Memory B cell (primary cell): ENCODE data around the gene PCGF6.
"Not testable (repeated sequence)": the region's sequence is repeated elsewhere in the genome, so short reads cannot be mapped to it uniquely, and the experiment has no call there.

Source experiments
- ATAC-seq: fragments of 150-1000 bp; cut with Tn5 transposase; 2 replicates; pipeline ENCODE4 v1.10.0; 2021; ENCODE audit warnings: low read depth, mild to moderate bottlenecking, moderate library complexity
- DNase-seq, 2 donors: peaks; one replicate each; pipeline ENCODE4 v3.0.0; 2022; ENCODE audit warnings: low spot score in 2 of 2
- H3K27ac Mint-ChIP-seq: one replicate; pipeline ENCODE4 v1.8.0; 2022; ENCODE audit warnings: mild to moderate bottlenecking, moderate library complexity, mixed read lengths
- H3K27me3 Mint-ChIP-seq: one replicate; pipeline ENCODE4 v1.8.0; 2022; ENCODE audit warnings: mixed read lengths
- H3K36me3 Mint-ChIP-seq: one replicate; pipeline ENCODE4 v1.8.0; 2022; ENCODE audit warnings: mild to moderate bottlenecking, mixed read lengths
- H3K4me1 Mint-ChIP-seq: one replicate; pipeline ENCODE4 v1.8.0; 2022; ENCODE audit warnings: mixed read lengths
- H3K4me3 Mint-ChIP-seq: one replicate; pipeline ENCODE4 v1.8.0; 2022; ENCODE audit warnings: mild to moderate bottlenecking, moderate library complexity, mixed read lengths
- H3K9me3 Mint-ChIP-seq: one replicate; pipeline ENCODE4 v1.8.0; 2022; ENCODE audit warnings: mixed read lengths

PCGF6 gene, protein sequence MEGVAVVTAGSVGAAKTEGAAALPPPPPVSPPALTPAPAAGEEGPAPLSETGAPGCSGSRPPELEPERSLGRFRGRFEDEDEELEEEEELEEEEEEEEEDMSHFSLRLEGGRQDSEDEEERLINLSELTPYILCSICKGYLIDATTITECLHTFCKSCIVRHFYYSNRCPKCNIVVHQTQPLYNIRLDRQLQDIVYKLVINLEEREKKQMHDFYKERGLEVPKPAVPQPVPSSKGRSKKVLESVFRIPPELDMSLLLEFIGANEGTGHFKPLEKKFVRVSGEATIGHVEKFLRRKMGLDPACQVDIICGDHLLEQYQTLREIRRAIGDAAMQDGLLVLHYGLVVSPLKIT

DNA sequence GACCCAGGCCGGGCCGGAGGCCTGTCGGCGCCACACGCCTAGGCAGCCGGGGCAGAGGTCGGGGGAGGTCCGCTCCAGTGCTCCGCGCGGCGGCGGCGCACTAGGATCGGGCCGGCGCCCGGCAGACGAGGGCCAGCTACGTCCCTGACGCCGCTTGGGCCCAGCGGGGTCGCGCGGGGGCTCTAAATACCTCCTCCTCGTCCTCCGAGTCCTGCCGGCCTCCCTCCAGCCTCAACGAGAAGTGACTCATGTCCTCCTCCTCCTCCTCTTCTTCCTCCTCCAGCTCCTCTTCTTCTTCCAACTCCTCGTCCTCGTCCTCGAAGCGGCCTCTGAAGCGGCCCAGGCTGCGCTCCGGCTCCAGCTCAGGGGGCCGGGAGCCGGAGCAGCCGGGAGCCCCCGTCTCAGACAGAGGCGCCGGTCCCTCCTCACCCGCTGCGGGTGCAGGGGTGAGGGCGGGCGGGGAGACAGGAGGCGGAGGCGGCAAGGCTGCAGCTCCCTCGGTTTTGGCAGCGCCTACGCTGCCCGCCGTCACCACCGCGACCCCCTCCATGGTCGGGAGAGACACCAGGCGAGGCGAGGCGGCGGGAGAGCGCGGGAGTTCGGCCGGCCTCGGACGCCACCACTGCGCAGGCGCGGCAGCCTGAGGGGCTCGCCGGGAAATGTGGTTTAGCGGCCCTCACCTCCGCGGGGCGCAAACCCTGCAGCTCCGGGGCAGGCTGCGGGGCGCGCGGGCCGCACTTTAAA is at the start of gene PCGF6:
TSS of gene PCGF6 (minus strand) at position 624 of the 744 bp plus-strand sequence. CDS start at position 550, 74 bp downstream.
- Mint-ChIP-seq H3K27ac (peak within 1 kb of the TSS; percentile 67), H3K4me3 (peak within 1 kb of the TSS; percentile 90), H3K4me1 (no peaks in the 10 kb centered on the region), H3K9me3 (no peaks in the 10 kb centered on the region), H3K27me3 (no peaks in the 10 kb centered on the region), H3K36me3 (no peaks in the 10 kb centered on the region)
- DNase-seq, result peak; percentile 62 to 80
- peak; percentile 89 for ATAC-seq

DNA sequence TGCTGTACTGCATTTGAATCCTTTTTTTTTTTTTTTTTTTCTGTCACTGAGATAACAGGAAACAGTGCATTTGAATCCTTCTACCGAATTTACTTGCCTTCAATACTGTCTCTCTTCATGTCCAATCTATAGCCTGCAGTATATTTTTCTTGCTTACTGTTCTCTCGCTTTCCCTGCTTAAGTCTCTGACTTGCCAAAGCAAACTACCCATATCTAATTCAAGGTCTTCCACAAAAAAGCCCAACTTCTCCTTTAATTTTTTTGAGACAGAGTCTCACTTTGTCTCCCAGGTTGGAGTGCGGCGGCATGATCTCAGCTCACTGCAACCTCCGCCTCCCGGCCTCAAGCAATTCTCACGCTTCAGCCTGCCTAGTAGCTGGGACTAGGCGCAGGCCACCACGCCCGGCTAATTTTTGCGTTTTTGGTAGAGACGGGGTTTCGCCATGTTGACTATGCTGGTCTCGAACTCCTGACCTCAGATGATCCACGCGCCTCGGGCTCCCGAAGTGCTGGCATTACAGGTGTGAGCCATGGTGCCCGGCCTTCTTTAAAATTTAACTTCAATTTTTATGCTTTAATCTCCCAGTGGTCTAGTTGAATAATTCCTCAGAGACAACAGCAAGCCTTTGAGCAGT is 46.4 kb upstream of the PCGF6 start:
- DNase-seq, result no peak
- H3K4me1 Mint-ChIP-seq, result peaks cover 22% of the 10 kb centered on the region
- peak overlapping the region; percentile 91 for H3K27ac Mint-ChIP-seq
- no peak for ATAC-seq
- peaks cover 7% of the 10 kb centered on the region for H3K36me3 Mint-ChIP-seq
- no peaks in the 10 kb centered on the region for H3K9me3 Mint-ChIP-seq
- peak overlapping the region; percentile 95 for H3K4me3 Mint-ChIP-seq
- no peaks in the 10 kb centered on the region for H3K27me3 Mint-ChIP-seq

DNA sequence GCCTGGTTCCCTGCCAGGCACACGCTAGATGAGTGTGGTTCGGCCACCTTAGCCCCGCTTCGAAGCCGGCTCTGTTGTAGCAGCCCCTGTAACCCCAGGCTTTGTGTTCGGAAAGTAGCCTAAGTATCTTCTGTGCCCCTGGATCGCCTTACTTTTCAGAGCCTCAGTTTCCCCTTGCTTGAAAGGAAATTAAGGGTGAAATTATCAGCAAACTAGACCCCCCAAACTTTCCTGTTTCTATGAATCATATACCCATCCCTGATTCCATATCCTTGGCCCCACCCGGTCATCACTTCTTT is 45.8 kb upstream of the PCGF6 start:
- peak overlapping the region; percentile 91 for H3K27ac Mint-ChIP-seq
- H3K27me3 Mint-ChIP-seq, result no peaks in the 10 kb centered on the region
- H3K4me1 Mint-ChIP-seq, result peaks cover 22% of the 10 kb centered on the region
- peaks cover 7% of the 10 kb centered on the region for H3K36me3 Mint-ChIP-seq
- peak overlapping the region; percentile 95 for H3K4me3 Mint-ChIP-seq
- DNase-seq (no peak), ATAC-seq (no peak)
- H3K9me3 Mint-ChIP-seq, result no peaks in the 10 kb centered on the region

DNA sequence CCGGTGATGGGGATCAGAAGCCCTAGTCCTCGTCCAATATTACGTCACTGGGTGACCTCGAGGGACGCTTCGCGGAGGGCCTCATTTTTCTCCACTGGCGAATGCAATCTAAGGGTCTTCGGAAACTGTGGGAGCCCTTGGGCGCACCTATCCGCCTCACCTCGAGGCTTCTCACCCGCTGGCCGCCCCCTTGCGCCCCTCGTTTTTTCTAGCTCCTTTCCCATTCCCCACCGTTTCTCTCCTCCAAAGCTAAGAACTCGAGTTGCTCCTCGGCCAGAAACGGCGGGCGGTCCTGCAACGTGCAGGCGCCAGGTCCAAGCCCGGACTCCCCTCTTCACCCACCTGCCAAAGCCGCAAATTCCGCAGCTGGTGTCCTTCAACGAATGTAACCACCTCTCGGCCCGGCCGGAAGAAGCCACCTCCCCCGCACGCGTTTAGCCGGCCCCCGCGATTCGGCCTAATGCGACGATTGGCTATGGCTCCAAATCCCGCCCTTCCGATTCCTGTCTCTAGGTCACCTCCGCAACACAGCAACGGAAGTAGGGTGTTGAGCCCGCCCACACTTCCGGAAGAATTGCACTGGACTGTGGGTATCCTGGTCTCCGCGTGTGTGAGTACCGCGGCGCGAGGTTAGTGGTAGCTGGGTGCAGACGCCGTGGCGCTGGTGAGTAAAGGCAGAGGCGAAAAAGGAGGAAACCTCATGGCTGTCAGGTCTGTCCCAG is 45.3 kb upstream of the PCGF6 start, which contains the start of the genes ATP5MK and PDCD11:
TSS of gene ATP5MK (minus strand) at position 409 of the 722 bp plus-strand sequence. CDS start 4,018 bp downstream, outside the sequence.
TSS of gene PDCD11 (plus strand) at position 560 of the 722 bp plus-strand sequence. CDS start 1,801 bp downstream, outside the sequence.
- ATAC-seq, result peak; percentile 98
- H3K36me3 Mint-ChIP-seq, result peaks cover 7% of the 10 kb centered on the region

DNA sequence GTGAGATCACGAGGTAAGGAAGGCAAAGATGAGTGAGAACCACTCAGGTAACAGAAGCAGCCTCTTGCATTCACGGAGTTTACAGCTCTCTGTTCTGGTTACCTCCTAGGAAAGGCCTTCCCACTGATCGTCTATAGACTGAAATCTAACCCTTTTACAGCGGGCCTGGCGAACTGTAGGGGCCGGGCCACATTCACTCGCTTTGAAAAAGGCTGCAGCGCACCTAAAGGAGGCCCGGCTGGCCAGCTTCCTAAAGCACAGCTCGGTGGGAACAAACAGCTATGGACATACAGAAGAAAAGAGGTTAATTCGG is 44.8 kb upstream of the PCGF6 start:
- Mint-ChIP-seq H3K4me1 (peaks cover 22% of the 10 kb centered on the region), H3K4me3 (peak overlapping the region; percentile 95), H3K27ac (peak overlapping the region; percentile 91), H3K36me3 (peaks cover 5% of the 10 kb centered on the region), H3K9me3 (no peaks in the 10 kb centered on the region), H3K27me3 (no peaks in the 10 kb centered on the region)
- DNase-seq (no peak), ATAC-seq (no peak)

More for the DNA sequence above, 45.3 kb upstream of the PCGF6 start, which contains the start of the genes ATP5MK and PDCD11:
- DNase-seq, result peak; percentile 86 to 87
- Mint-ChIP-seq H3K27me3 (no peaks in the 10 kb centered on the region), H3K4me1 (peaks cover 22% of the 10 kb centered on the region), H3K27ac (peak within 1 kb of the TSS; percentile 91), H3K9me3 (no peaks in the 10 kb centered on the region), H3K4me3 (peak within 1 kb of the TSS; percentile 95)

DNA sequence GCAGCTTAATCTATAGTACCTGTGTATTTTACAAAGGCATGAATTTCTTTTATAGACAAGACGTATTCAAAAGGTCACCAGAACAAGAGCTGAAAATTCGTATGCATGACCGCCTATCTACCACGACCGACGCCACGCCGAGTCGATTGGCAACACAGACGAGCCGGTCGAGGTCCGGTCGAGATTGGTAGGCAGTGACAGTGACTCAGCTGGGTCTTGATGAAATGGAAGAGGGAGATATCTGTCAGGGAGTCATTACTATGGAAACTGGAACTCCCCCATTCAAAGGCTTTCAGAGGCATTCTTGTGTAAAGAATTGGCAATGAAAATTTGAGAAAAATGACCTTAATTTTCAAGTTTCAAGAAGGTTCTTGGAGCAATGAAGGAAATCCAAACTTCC is 43.2 kb upstream of the PCGF6 start:
- H3K9me3 Mint-ChIP-seq, result no peaks in the 10 kb centered on the region
- DNase-seq (no peak), ATAC-seq (no peak)
- H3K36me3 Mint-ChIP-seq, result peaks cover 4% of the 10 kb centered on the region
- H3K4me1 Mint-ChIP-seq, result peaks cover 22% of the 10 kb centered on the region
- peak overlapping the region; percentile 32 for H3K4me3 Mint-ChIP-seq
- peak overlapping the region; percentile 39 for H3K27ac Mint-ChIP-seq
- H3K27me3 Mint-ChIP-seq, result no peaks in the 10 kb centered on the region

DNA sequence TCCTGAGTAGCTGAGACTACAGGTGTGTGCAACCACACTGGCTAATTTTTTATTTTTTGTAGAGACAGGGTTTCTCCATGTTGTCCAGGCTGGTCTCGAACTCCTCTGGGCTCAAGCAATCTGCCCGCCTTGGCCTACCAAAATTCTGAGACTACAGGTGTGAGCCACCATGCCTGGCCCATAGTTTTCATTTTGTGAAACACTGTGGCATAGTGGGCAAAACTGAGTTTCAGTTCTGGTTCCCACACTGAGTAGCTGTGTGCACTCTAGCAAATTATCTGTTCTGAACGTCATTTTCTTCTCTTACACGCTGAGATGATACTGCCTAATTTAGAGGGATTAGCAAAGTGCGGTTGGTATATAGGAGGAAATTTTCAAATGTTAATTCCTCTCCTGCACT is 31.8 kb upstream of the PCGF6 start:
- no peak overlapping the region for H3K27ac Mint-ChIP-seq
- no peaks in the 10 kb centered on the region for H3K9me3 Mint-ChIP-seq
- ATAC-seq (peak; percentile 72), DNase-seq (no peak)
- no peak overlapping the region for H3K4me3 Mint-ChIP-seq
- H3K36me3 Mint-ChIP-seq, result peaks cover 16% of the 10 kb centered on the region
- peaks cover 2% of the 10 kb centered on the region for H3K4me1 Mint-ChIP-seq
- no peaks in the 10 kb centered on the region for H3K27me3 Mint-ChIP-seq

DNA sequence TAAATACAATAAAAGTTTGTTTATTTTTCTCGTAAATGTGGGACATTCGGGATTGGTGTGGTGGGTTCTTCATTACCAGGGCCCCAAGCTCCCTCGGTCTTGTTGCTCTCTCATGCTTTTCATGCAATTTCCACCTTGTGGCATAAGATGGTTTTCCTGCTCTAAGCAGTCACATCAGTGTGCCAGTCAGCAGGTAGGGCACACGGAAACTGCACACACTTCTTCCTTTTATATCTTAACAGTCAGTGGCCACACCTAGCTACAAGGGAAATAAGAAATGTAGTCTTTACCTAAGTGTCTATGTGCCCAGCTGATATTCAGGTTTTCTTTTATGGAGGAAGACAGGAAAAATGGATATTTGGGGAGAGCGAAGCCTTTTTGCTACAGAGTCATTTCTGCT is 23.3 kb upstream of the PCGF6 start:
- no peak for DNase-seq
- H3K36me3 Mint-ChIP-seq, result peaks cover 22% of the 10 kb centered on the region
- no peak for ATAC-seq
- H3K4me3 Mint-ChIP-seq, result no peak overlapping the region
- no peak overlapping the region for H3K27ac Mint-ChIP-seq
- peaks cover 5% of the 10 kb centered on the region for H3K4me1 Mint-ChIP-seq
- H3K27me3 Mint-ChIP-seq, result no peaks in the 10 kb centered on the region
- no peaks in the 10 kb centered on the region for H3K9me3 Mint-ChIP-seq

DNA sequence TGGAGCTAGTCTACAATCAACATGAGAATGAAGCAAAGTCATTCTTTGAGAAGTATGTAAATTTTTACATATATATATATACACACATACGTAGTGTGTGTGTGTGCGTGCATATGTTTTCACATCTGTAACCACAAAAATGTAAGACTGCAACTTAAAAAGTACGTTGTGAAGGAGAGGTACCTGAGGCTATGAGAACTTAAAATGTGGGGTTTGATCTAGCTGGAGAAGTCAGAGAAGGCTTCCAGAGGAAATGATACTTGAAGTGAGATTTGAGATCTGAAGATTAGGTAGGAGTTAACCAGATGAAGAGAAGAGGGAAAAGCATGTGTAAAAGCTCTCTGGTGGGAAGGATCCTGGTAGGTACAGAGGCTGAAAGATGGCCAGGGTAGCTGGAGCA is 22.6 kb upstream of the PCGF6 start:
- no peak for DNase-seq
- Mint-ChIP-seq H3K4me1 (peaks cover 7% of the 10 kb centered on the region), H3K36me3 (peaks cover 20% of the 10 kb centered on the region), H3K4me3 (no peak overlapping the region), H3K9me3 (no peaks in the 10 kb centered on the region), H3K27me3 (no peaks in the 10 kb centered on the region), H3K27ac (no peak overlapping the region)
- ATAC-seq, result no peak

DNA sequence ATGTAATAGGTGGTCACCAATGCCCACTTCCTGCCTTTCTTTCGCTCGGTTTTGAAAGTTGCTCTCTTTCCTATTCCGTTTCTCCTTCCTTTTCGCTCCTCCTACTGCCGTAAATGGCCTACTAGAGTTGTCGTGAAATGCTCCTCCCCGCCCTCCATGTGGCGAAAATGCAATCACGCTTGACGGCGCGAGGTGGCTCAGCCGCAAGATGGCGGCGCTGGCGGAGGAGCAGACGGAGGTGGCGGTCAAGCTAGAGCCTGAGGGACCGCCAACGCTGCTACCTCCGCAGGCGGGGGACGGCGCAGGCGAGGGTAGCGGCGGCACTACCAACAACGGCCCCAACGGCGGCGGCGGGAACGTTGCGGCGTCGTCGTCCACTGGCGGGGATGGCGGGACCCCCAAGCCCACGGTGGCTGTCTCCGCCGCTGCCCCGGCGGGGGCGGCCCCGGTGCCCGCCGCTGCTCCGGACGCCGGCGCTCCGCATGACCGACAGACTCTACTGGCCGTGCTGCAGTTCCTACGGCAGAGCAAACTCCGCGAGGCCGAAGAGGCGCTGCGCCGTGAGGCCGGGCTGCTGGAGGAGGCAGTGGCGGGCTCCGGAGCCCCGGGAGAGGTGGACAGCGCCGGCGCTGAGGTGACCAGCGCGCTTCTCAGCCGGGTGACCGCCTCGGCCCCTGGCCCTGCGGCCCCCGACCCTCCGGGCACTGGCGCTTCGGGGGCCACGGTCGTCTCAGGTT is 17.0 kb upstream of the PCGF6 start, which contains the start of gene TAF5:
TSS of gene TAF5 (plus strand) at position 195 of the 737 bp plus-strand sequence. CDS start at position 209, 14 bp downstream.
- Mint-ChIP-seq H3K27me3 (no peaks in the 10 kb centered on the region), H3K27ac (peak within 1 kb of the TSS; percentile 88)
- peak; percentile 66 for ATAC-seq

DNA sequence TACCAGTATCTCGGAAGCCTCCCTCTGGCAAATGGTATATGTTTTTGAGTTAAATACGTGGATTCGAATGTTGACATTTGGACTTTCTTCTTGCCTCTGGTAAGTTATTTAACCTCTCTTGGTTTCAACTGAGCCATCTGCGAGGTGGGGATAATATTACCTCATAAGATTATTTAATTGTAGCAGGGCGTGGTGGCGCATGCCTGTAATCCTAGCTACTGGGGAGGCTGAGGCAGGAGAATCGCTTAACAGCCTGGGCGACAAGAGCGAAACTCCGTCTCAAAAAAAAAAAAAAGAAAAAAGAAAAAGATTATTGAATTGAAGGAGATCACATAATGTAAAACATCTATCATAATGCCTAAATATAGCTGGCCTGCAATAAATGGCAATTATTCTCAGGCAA is 16.4 kb upstream of the PCGF6 start:
- H3K4me3 Mint-ChIP-seq, result peak overlapping the region; percentile 95
- peaks cover 4% of the 10 kb centered on the region for H3K36me3 Mint-ChIP-seq
- no peaks in the 10 kb centered on the region for H3K9me3 Mint-ChIP-seq
- H3K27me3 Mint-ChIP-seq, result no peaks in the 10 kb centered on the region
- DNase-seq (no peak), ATAC-seq (no peak)
- peaks cover 4% of the 10 kb centered on the region for H3K4me1 Mint-ChIP-seq
- peak overlapping the region; percentile 88 for H3K27ac Mint-ChIP-seq

More for the DNA sequence above, 17.0 kb upstream of the PCGF6 start, which contains the start of gene TAF5:
- H3K4me1 Mint-ChIP-seq, result peaks cover 4% of the 10 kb centered on the region
- peak; percentile 80 for DNase-seq
- H3K36me3 Mint-ChIP-seq, result peaks cover 4% of the 10 kb centered on the region
- peak within 1 kb of the TSS; percentile 95 for H3K4me3 Mint-ChIP-seq
- H3K9me3 Mint-ChIP-seq, result no peaks in the 10 kb centered on the region

DNA sequence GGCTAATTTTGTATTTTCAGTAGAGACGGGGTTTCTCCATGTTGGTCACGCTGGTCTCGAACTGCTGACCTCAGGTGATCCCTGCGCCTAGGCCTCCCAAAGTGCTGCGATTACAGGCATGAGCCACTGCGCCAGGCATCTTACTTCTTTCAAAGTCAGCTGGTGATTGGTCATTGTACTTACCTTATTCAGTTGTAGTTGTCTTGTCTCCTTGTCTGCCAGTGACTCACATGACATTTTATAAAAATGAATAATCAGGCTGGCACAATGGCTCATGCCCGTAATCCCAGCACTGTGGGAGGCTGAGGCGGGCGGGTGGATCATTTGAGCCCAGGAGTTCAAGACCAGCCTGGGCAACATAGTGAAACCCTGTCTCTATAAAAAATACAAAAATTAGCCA is 9.9 kb upstream of the PCGF6 start:
- not testable (repeated sequence) for H3K4me3 Mint-ChIP-seq, H3K27me3 Mint-ChIP-seq, H3K27ac Mint-ChIP-seq, H3K36me3 Mint-ChIP-seq, ATAC-seq, H3K9me3 Mint-ChIP-seq, DNase-seq, H3K4me1 Mint-ChIP-seq

DNA sequence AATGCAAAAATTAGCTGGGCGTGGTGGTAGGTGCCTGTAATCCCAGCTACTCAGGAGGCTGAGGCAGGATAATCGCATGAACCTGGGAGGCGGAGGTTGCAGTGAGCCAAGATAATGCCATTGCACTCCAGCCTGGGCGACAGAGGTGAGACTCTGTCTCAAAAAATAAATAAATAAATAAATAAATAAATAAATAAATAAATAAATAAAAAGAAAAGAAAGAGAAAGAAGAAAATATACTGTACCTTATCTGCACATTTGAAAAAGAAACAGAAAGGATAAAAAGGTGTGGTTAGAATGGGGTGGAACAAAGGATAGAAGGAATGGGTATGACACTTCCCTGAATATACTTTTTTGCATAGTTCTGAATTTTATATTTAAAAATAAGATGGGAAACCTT is 8.6 kb upstream of the PCGF6 start:
- H3K4me1 Mint-ChIP-seq, result not testable (repeated sequence)

More for the DNA sequence above, 8.6 kb upstream of the PCGF6 start:
- not testable (repeated sequence) for H3K27me3 Mint-ChIP-seq, ATAC-seq, H3K36me3 Mint-ChIP-seq, DNase-seq, H3K9me3 Mint-ChIP-seq, H3K27ac Mint-ChIP-seq, H3K4me3 Mint-ChIP-seq
